Ishikawa (cell line): Measurements from ENCODE around the gene ZNF618.

ENCODE experiments used
- CEBPB ChIP-seq: IDR thresholded peaks from 2 replicates; pipeline ENCODE4 v1.6.1; 2012
- EGR1 ChIP-seq: IDR thresholded peaks from 2 replicates; pipeline ENCODE4 v1.6.1; 2012
- EP300 ChIP-seq: IDR thresholded peaks from 2 replicates; pipeline ENCODE4 v1.6.1; 2012; ENCODE audit warnings: borderline replicate concordance
- MAX ChIP-seq: IDR thresholded peaks from 2 replicates; pipeline ENCODE4 v1.6.1; 2012
- REST ChIP-seq: IDR thresholded peaks from 2 replicates; pipeline ENCODE4 v1.6.1; 2012; ENCODE audit warnings: low read depth, mild to moderate bottlenecking
- TAF1 ChIP-seq: IDR thresholded peaks from 2 replicates; pipeline ENCODE4 v1.6.1; 2012; ENCODE audit warnings: low read depth, mild to moderate bottlenecking
- TCF12 ChIP-seq: IDR thresholded peaks from 2 replicates; pipeline ENCODE4 v1.6.1; 2012; ENCODE audit warnings: low read depth
- YY1 ChIP-seq: IDR thresholded peaks from 2 replicates; pipeline ENCODE4 v1.6.1; 2012; ENCODE audit warnings: low read depth

GRCh38 chr9:113935677-113936380 is 59.7 kb downstream of the ZNF618 start:
- no peak for TF ChIP-seq TCF12
- TF ChIP-seq CEBPB = no peak
- TF ChIP-seq REST = no peak
- no peak for TF ChIP-seq MAX
- TF ChIP-seq EGR1 = no peak
- no peak for TF ChIP-seq EP300
- TF ChIP-seq YY1 = no peak
- TF ChIP-seq TAF1 = no peak
